Measurements from ENCODE around the gene MYH6. TPM values are rescaled to one million over a fixed set of nuclear protein-coding genes. Genes with fewer than 3 reads are reported as not detected.

Gene MYH6
- polyA plus RNA-seq, 1 donor from 2014 or later = not detected

DNA sequence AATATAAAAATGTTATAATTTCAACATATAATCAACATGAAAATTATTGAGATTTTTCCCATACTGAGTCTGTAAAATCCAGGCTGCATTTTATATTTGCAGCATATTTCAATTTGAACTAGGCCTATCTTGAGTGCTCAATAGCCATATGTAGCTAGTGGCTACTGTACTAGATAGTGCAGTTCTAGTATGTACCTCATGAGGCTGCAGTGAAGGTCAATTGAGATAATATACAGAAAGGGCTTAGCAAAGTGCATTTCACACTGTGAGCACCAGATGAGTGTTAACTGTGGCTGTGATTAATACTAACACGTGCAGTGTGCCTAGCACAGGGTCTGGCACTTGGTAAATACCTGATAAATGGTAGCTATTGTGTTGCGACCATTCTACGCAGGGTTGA, 50.0 kb downstream of the MYH6 start:
- H3K4me3 Mint-ChIP-seq = no peak overlapping the region
- no peak overlapping the region for H3K27ac Mint-ChIP-seq
- H3K9me3 Mint-ChIP-seq = no peaks in the 10 kb centered on the region
- H3K4me1 Mint-ChIP-seq = peaks cover 2 to 6% (median 2%) of the 10 kb centered on the region in 3 donors
- H3K36me3 Mint-ChIP-seq = no peaks in the 10 kb centered on the region
- H3K27me3 Mint-ChIP-seq = peaks cover 41% of the 10 kb centered on the region

DNA sequence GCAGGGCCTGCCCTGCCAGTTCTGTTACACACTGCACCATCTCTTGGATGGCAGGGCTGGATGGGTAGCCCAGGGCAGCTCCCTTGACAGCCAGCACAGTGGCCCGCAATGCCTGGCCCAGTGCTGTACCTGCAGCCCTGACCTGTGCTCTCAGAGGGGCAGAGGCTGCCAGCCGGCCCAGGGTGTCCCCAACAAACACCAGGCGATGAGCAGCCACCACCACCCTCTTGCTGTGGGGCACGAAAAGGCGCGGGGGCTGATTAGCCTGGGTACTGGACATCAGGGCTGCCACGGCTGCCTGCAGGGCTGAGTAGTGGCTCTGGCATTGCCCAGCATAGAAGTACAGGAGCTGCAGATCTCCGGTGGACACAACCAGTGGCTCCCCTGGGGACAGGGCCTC, 50.8 kb downstream of the MYH6 start:
- H3K4me3 Mint-ChIP-seq = no peak overlapping the region
- peaks cover 2 to 6% (median 4%) of the 10 kb centered on the region in 3 donors for H3K4me1 Mint-ChIP-seq
- no peak overlapping the region for H3K27ac Mint-ChIP-seq
- no peaks in the 10 kb centered on the region for H3K9me3 Mint-ChIP-seq
- no peaks in the 10 kb centered on the region for H3K36me3 Mint-ChIP-seq
- peaks cover 44% of the 10 kb centered on the region for H3K27me3 Mint-ChIP-seq

DNA sequence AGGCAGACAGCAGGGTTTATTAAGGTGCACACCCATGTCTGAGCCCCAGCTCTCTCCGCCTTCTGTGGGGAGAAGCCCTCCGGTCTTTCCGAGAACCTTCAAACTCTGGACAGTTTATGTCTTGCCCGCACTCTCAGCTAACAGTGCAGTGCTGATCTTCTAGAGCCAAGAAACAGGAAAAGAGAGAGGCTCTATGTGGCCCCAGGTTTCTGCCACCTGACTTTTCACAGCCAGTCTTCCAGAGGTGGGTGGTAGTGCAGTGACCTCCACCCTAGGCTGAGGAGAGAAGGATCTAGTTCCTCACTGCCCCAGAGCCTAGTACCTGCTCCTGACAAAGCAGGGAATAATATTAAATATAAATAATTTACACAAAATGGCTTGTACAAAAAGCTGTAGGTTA, 51.4 kb downstream of the MYH6 start:
- Mint-ChIP-seq H3K9me3 (no peaks in the 10 kb centered on the region), H3K27ac (no peak overlapping the region), H3K27me3 (peaks cover 44% of the 10 kb centered on the region), H3K4me3 (no peak overlapping the region), H3K36me3 (no peaks in the 10 kb centered on the region), H3K4me1 (peaks cover 2 to 6% (median 4%) of the 10 kb centered on the region in 3 donors)

DNA sequence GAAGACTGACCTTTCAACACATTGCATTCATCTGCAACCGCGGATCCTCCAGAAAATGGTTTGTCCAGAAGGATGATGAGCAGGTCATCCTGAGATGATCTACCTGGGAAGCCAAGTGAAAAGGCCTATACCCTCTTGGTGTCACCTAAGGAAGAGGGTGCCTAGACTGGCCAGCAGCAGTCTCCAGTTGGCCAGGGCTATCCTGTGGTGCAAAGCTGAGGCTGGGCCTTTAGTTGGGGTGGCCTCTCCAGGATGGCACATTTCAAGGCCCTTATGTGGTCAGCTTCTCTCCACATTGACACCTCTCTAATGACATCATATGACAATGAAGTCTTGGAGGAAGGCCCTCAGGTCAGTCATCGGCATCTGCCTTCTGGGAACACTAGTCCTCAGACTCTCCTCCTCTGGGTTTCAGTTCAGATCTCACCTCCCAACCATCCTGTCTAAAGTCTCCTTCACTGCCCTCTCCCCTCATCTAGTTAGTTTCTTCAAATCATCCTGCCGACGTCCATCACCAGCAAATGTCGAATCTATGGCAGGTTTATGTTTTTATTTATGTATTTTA, 52.1 kb downstream of the MYH6 start:
- Mint-ChIP-seq H3K4me3 (no peak overlapping the region), H3K27ac (no peak overlapping the region), H3K4me1 (peaks cover 4 to 10% (median 9%) of the 10 kb centered on the region in 3 donors), H3K36me3 (no peaks in the 10 kb centered on the region), H3K27me3 (peaks cover 46% of the 10 kb centered on the region), H3K9me3 (no peaks in the 10 kb centered on the region)

DNA sequence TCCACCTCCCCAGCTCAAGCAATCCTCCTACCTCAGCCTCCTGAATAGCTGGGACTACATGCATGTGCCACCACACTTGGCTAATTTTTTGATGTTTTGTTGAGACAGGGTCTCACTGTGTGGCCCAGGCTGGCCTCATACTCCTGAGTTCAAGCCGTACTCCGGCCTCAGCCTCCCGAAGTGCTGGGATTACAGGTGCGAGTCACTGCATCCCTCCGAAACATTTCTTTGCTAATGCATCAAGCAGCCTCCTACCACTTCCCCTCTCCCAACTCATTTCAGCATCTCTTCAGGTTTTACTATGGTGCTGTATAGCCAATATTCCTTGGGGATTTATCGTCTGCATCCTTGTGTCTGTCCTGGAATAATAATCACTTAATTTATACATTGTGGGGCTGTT, 53.1 kb downstream of the MYH6 start:
- Mint-ChIP-seq H3K9me3 (no peaks in the 10 kb centered on the region), H3K27me3 (peaks cover 49% of the 10 kb centered on the region), H3K4me1 (peaks cover 7 to 10% (median 9%) of the 10 kb centered on the region in 3 donors), H3K4me3 (no peak overlapping the region), H3K36me3 (no peaks in the 10 kb centered on the region), H3K27ac (no peak overlapping the region)

DNA sequence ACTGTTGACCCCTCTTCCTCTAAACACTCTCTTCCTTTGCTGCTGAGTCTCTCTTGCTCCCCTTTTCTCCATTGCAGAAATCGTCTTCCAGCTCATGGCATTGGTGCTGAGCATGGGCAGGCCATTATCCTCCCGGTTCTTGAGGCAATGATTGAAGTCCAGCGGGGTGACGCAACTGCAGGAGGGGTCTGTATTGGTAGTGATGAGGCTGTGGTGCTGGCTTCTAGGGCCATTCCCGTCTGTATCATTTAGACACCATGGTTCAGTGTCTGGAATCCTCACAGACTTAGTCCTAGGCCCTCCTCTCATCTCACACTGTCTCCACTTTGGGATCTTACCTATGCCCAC, 54.7 kb downstream of the MYH6 start:
- Mint-ChIP-seq H3K4me1 (peaks cover 7 to 10% (median 9%) of the 10 kb centered on the region in 3 donors), H3K4me3 (peak overlapping the region; percentile 64 to 82 (median 74)), H3K27ac (no peak overlapping the region), H3K27me3 (peaks cover 48% of the 10 kb centered on the region), H3K36me3 (no peaks in the 10 kb centered on the region), H3K9me3 (no peaks in the 10 kb centered on the region)

DNA sequence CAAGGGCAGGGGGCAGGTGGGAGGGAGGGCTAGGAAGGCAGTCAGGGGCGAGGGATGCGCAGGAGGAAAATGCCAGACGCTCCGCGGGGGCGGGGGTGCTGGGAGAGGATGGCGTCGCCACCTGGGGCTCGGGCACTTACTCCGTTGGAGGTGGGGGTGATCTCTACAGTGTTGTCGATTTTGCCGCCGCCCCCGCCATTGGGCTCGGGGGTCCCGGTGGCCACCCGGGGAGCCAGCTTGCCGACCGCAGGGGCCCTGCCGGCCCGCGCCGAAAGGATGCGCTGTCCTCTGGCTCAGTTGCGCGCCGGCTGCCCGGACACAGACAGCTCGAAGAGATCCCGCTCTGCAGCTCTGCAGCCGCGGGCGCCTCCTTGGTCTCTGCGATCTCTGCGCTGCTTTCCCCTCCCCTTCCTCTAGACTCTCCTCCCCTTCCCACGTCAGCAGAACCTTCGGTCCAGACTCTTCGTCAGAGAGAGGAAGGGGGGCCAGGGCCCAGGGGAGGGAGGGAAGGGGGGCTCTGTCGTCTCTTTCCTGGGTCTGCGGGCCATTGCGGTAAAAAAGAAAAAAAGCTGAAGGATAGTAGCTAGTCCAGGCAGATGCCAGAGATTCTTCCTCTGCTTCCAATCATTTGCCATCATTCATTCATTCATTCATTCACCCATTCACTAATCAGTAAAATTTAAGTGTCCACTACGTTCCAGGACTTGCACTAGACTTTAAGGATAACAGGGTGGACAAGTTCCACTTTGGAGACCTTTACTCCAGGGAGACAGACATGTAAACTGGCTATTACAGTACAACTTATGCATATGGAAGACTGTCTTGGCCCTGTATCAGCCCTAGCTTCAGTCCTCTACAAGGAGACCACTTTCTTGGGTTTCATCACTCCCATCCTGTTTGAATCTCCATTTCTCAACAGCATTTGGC, 55.3 kb downstream of the MYH6 start, which contains the start of gene SLC22A17:
SLC22A17 (minus strand) TSS at position 382 of the 927 bp plus-strand sequence.
- Mint-ChIP-seq H3K4me3 (peak within 1 kb of the TSS; percentile 64 to 82 (median 74)), H3K36me3 (no peaks in the 10 kb centered on the region), H3K4me1 (peaks cover 7 to 10% (median 9%) of the 10 kb centered on the region in 3 donors), H3K27me3 (peaks cover 48% of the 10 kb centered on the region), H3K27ac (no peak within 1 kb of the TSS), H3K9me3 (no peaks in the 10 kb centered on the region)

DNA sequence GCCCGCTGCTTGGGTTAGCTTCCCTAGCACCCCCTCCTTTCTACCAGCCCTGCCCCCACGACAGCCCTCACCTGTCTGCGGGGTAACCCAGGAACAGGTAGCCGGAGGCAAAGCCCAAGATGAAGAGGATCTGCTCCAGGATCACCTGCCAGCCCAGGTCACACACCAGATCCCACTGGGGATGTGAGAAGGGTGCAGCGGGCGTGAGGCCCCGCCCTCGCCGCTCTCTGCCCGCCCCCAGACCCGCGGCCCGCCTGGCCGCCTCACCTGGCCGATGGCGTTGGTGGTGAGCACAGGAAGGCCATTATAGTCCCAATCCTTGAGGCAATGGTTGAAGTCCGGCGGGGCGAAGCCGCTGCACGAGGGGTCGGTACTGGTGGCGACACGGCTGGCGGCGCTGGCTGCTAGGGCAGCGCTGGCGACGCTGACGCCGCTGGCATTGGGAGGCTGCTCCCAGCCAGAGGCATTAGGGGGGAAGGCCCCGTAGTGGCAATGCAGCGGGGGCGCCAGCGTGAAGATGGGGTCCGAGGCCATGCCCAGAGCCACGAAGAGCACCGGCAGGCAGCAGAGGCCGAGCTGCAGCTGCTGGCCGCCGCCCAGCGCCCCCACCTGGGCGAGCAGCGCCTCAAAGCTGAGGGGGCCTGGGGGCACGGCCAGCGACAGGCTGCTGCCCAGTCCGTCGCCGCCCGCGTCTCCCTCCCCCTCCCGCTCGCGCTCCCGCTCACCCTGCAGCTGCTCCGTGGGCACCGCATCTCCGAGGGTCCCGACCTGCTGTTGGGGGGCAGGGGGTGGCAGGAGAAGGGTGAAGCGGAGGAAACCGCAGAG, 56.2 kb downstream of the MYH6 start:
- Mint-ChIP-seq H3K9me3 (no peaks in the 10 kb centered on the region), H3K36me3 (no peaks in the 10 kb centered on the region), H3K27ac (no peak overlapping the region), H3K27me3 (peaks cover 49% of the 10 kb centered on the region), H3K4me1 (peaks cover 7 to 10% (median 9%) of the 10 kb centered on the region in 3 donors), H3K4me3 (peak overlapping the region; percentile 35 to 72 (median 50))

DNA sequence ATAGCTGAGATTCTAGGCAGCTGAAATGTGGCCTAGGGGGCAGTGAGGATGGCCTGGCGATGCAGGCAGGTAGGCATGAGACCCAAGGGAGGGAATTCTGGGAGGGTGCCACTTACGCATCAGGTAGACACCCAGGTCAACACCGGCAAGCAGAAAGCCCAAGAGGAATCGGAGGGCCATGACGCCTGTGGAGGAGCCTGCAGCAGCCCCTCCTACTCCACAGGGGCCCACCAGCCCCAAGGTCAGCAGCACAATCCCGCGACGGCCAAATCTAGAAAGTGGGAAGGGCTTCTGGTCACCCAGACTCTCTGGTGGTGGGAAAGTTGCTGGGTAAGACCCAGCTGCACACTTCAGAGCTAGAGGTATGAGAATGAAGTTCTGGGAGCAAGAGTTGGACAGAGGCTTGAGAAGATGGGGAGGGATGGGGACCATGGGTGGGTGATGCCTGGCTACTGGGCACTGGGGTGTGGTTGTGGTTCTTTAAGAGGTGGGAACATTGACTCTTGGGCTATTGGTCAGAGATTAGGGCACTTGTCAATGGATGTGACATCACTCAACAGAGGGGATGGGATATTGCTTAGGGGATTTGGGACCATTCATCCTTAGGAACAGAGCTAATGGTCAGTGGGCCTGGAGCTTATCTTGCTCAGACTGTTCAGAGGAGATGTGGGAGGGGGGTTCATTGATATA, 58.8 kb downstream of the MYH6 start:
- Mint-ChIP-seq H3K4me3 (no peak overlapping the region), H3K4me1 (peaks cover 9 to 11% (median 10%) of the 10 kb centered on the region in 3 donors), H3K27ac (peak overlapping the region in 2 of 3 donors; percentile 10 to 55), H3K9me3 (peaks cover 0 to 1% (median 0%) of the 10 kb centered on the region in 3 donors), H3K27me3 (peaks cover 30% of the 10 kb centered on the region), H3K36me3 (no peaks in the 10 kb centered on the region)

DNA sequence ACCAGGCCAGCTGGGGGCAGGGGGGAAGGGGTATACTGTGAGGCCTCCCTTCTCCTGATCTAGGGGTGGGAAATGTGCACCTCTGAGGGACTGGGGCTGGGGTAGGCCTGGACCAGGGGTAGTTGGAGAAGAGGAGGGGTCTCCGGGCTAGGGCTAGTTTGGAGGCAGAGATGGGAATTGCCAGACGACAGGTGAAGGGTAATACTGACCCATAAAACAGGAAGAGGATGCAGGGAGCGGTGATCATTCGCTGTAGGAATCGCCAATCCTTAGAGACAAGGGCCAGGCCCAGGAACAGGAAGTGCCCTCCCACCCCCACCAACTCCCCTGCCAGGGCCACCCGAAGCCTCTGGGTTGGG, 59.8 kb downstream of the MYH6 start:
- H3K27ac Mint-ChIP-seq = no peak overlapping the region
- H3K9me3 Mint-ChIP-seq = peaks cover 0 to 1% (median 0%) of the 10 kb centered on the region in 3 donors
- no peak overlapping the region for H3K4me3 Mint-ChIP-seq
- H3K4me1 Mint-ChIP-seq = peaks cover 4 to 10% (median 7%) of the 10 kb centered on the region in 3 donors
- peaks cover 21% of the 10 kb centered on the region for H3K27me3 Mint-ChIP-seq
- H3K36me3 Mint-ChIP-seq = no peaks in the 10 kb centered on the region

DNA sequence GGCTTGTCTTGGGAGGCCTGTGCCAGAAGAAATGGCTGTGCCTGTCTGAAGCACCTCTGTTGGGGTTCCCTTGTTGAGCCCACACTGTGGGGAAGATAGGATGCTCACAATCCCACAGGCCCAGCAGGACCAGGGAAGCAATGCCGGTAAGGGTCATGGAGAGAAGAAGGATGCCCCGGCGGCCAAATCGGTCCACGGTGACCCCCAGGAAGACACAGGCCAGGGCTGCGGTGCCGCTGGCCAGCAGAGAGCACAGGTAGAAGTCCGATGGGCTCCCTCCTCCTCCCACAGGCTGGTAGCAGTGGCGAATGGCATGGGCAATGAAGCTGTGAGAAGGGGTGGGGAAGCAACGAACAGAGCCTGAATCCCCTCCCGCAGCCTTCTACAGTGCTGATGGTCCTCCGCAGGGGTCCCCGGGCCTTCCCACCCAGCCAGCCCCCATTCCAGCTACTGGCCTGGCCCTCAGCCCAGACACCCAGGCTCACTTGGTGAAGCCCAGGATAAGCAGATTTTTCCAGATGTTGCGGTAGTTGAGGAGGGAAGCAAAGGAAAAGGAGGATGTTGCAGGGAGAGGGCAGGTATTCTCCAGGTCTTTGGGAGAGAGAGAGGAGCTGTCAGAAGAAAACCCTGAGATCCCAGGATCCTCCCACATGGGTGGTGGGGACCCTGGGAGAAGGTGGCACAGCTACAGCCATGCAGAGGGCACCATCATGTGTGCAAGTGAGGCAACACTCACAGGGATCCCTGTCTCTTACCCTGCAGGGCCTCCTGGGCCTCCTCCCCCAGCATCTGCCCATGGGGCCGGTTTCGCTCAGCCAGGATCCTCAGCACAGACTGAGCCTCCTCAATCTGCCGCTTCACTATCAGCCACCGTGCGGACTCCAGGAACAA, 60.4 kb downstream of the MYH6 start:
- no peak overlapping the region for H3K4me3 Mint-ChIP-seq
- no peaks in the 10 kb centered on the region for H3K36me3 Mint-ChIP-seq
- H3K9me3 Mint-ChIP-seq = peaks cover 0 to 1% (median 0%) of the 10 kb centered on the region in 3 donors
- H3K27me3 Mint-ChIP-seq = peaks cover 16% of the 10 kb centered on the region
- H3K27ac Mint-ChIP-seq = no peak overlapping the region
- H3K4me1 Mint-ChIP-seq = peaks cover 4 to 9% (median 4%) of the 10 kb centered on the region in 3 donors

DNA sequence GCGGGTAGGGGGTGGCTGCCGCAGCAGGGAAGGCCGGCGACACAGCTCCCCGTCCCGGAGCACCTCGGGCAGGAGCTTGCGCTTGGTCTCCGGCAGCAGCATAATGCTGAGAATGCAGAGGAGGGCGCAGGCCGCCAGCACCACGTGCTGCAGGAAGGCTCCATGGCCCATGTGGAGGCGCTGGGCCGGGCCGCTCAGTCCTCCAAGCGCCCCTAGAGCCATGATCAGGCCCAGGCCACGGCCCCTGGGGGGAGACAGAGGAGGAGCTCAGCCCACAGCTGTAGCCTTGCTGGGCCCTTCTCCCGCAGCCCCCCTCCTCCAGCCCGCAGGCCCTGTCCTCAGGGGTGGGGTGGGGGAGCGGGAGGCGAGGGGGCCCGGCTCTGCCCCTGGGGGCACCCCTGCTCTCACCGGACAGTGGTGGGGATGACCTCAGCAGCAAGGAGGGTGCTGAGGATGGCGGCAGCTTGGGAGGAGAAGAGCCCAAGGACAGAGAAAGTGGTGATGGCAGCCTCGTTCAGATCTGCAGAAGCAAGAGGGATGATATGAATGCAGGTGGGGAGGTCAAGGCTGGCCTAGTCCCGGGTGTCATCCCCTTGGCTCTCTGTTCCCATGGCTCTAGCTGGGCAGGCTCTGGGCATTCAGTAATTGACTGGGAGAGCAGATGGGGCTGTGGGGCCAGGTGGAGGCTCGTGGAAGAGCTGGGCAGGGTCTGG, 61.2 kb downstream of the MYH6 start:
- Mint-ChIP-seq H3K4me3 (no peak overlapping the region), H3K27ac (no peak overlapping the region), H3K36me3 (no peaks in the 10 kb centered on the region), H3K9me3 (peaks cover 0 to 1% (median 0%) of the 10 kb centered on the region in 3 donors), H3K4me1 (peaks cover 4 to 9% (median 4%) of the 10 kb centered on the region in 3 donors), H3K27me3 (peaks cover 15% of the 10 kb centered on the region)

DNA sequence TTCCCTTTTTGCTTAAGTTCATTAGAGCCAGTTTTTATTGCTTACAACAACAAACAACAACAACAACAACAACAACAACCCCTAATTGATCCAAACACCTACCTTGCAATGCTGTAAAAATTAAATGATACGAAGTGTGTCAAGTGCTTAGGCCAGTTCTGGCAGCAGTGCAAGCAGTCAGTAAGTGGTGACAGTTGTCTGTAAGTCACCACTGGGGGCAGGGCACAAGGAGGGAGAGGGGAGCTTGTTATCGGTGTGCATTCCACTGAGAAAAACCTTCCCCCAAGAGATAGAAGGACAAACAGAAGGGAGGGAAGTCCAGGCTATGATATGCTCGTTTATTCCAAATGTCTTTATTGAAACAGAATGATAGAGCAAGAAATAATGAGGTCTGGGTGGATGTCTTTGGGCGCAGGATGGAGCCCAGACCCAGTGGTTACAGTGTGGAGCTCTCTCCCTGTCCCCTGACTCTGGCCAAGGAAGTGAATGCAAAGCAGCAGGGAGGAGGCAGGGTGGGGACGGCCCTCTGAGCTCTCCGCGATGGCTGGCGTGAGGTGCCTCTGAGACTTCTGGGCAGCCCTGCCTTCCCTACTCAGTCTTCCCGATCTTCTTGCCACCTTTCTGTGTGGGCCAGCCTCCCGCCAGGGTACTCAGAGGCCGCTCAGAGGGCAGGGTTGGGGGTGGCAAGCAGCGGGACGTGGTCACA, 61.9 kb downstream of the MYH6 start:
- peaks cover under 1 to 7% (median 1%) of the 10 kb centered on the region in 3 donors for H3K4me1 Mint-ChIP-seq
- peaks cover 13% of the 10 kb centered on the region for H3K27me3 Mint-ChIP-seq
- H3K36me3 Mint-ChIP-seq = no peaks in the 10 kb centered on the region
- no peak overlapping the region for H3K4me3 Mint-ChIP-seq
- H3K27ac Mint-ChIP-seq = no peak overlapping the region
- peaks cover 0 to 1% (median 0%) of the 10 kb centered on the region in 3 donors for H3K9me3 Mint-ChIP-seq
